ENCODE data around the gene PIGB.

GRCh38 chr15:55402707-55403106 lies 83.7 kb downstream of the PIGB start:
- TF ChIP-seq EP300 (IDR thresholded peaks at IDR 0.05) (no peak), POLR2A (IDR thresholded peaks at IDR 0.05) (no peak)
